ENCODE measurements around the gene OLFM1. TPM values are rescaled to one million over a fixed set of nuclear protein-coding genes. Genes with fewer than 3 reads are reported as not detected.
A peak's percentile ranks its signal among the peaks of the same experiment; 100 is the strongest.

OLFM1 gene
- total RNA-seq, 2 donors from 2014 or later: 11.0 to 23.2 TPM

DNA sequence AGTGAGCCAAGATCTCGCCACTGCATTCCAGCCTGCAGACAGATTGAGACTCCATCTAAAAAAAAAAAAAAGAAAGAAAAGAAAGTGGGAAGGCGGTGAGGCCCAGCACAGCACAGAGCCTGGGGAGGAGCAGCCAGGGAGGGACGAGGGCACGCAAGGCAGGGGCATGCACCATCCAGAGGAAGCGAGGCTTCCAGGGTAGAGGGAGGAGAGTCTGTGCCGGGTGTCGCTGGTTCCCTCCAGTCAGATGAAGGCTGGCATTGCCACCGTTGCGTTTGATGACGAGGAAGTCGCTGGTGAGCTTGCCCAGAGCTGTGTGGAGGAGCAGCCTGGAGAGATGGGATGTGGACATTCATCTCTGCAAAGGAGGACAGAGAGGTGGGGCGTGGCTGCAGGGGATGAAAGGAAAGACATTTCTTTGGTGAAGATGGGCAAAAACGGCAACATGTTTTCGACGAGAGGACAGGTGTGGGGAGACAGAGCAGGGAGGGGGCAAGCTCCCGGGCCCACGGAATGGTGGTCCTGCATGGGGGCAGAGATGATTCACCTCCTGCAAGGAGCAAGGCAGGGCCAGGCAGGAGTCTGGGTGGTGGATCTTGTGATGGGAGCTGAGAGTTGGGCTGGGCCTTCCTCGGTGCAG lies 18.6 kb upstream of the OLFM1 start:
- TF ChIP-seq, protein P1, sequence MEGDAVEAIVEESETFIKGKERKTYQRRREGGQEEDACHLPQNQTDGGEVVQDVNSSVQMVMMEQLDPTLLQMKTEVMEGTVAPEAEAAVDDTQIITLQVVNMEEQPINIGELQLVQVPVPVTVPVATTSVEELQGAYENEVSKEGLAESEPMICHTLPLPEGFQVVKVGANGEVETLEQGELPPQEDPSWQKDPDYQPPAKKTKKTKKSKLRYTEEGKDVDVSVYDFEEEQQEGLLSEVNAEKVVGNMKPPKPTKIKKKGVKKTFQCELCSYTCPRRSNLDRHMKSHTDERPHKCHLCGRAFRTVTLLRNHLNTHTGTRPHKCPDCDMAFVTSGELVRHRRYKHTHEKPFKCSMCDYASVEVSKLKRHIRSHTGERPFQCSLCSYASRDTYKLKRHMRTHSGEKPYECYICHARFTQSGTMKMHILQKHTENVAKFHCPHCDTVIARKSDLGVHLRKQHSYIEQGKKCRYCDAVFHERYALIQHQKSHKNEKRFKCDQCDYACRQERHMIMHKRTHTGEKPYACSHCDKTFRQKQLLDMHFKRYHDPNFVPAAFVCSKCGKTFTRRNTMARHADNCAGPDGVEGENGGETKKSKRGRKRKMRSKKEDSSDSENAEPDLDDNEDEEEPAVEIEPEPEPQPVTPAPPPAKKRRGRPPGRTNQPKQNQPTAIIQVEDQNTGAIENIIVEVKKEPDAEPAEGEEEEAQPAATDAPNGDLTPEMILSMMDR (conservative IDR thresholded peaks at IDR 0.05): no peak
- H3K27me3 Mint-ChIP-seq (ENCODE audit: insufficient read depth): peaks cover 20% of the 10 kb centered on the region

DNA sequence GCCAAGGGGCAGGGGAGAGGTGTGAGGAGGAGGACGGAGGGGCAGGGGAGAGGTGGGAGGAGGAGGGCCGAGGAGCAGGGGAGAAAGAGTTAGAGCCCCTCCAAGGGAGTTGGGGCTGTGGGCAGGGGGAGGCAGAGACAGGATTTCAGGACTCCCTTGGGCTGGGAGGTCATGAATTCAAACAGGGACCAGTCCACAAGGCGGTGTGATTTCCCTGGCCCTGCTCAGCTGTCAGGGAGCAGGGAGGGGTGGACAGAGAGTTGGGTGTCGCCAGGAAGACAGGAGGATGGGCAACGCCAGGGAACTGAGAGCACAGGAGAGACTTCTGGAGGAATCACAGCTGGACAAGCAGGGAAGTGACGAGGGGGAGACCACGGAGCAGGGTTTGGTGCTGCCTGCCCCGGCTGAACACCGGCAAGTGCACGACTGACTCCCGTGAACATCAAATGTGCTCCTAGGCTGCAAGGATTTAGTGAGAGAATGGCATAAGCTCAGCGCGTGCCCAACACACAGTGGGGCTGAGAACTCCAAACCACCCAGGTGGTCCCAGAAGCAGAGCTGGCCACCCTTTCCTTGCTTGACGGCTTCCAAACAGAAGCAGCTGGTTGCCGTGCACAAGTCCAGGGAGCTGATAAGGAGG lies 17.8 kb upstream of the OLFM1 start:
- 76 to 79% methylated on average over 12 to 15 of the region's 15 CpGs for WGBS, 2 experiments (ENCODE audit: insufficient coverage in 1 of 2, insufficient read length in 1 of 2)
- Histone ChIP-seq H3K36me3 (ENCODE audit: control insufficient read depth, insufficient read depth, low read length) (no peaks in the 10 kb centered on the region), H3K9me3 (ENCODE audit: control insufficient read depth, low read length) (no peaks in the 10 kb centered on the region), H3K4me3 (ENCODE audit: low read length) (no peak overlapping the region), H3K4me1 (ENCODE audit: control insufficient read depth, insufficient read depth, low read length) (no peaks in the 10 kb centered on the region), H3K27ac (ENCODE audit: low read depth, low read length) (no peak overlapping the region), H3K27me3 (ENCODE audit: control insufficient read depth, insufficient read depth, low read length, poor library complexity, severe bottlenecking) (peaks cover 3% of the 10 kb centered on the region), H3K9ac (ENCODE audit: extremely low read depth, low read length, poor library complexity, severe bottlenecking) (no peak overlapping the region)
- DNase-seq: peak; percentile 44
- H3K36me3 Mint-ChIP-seq (ENCODE audit: low read depth): no peaks in the 10 kb centered on the region
- H3K27me3 Mint-ChIP-seq (ENCODE audit: insufficient read depth): peaks cover 16% of the 10 kb centered on the region
- no peaks in the 10 kb centered on the region for H3K4me1 Mint-ChIP-seq
- H3K4me3 Mint-ChIP-seq: no peak overlapping the region
- H3K9me3 Mint-ChIP-seq: peaks cover 14% of the 10 kb centered on the region
- no peak overlapping the region for H3K27ac Mint-ChIP-seq
- TF ChIP-seq, protein P1 (conservative IDR thresholded peaks at IDR 0.05): no peak

More for the DNA sequence above, 18.6 kb upstream of the OLFM1 start:
- Histone ChIP-seq H3K27me3 (ENCODE audit: control insufficient read depth, insufficient read depth, low read length, poor library complexity, severe bottlenecking) (no peaks in the 10 kb centered on the region), H3K9ac (ENCODE audit: extremely low read depth, low read length, poor library complexity, severe bottlenecking) (no peak overlapping the region), H3K9me3 (ENCODE audit: control insufficient read depth, low read length) (no peaks in the 10 kb centered on the region), H3K36me3 (ENCODE audit: control insufficient read depth, insufficient read depth, low read length) (no peaks in the 10 kb centered on the region), H3K27ac (ENCODE audit: low read depth, low read length) (no peak overlapping the region), H3K4me1 (ENCODE audit: control insufficient read depth, insufficient read depth, low read length) (no peaks in the 10 kb centered on the region), H3K4me3 (ENCODE audit: low read length) (no peak overlapping the region)
- 91 to 96% methylated on average over 4 to 18 of the region's 18 CpGs for WGBS, 2 experiments (ENCODE audit: insufficient coverage in 1 of 2, insufficient read length in 1 of 2)
- peak; percentile 29 for DNase-seq
- H3K27ac Mint-ChIP-seq: no peak overlapping the region
- no peaks in the 10 kb centered on the region for H3K4me1 Mint-ChIP-seq
- H3K36me3 Mint-ChIP-seq (ENCODE audit: low read depth): no peaks in the 10 kb centered on the region
- H3K9me3 Mint-ChIP-seq: peaks cover 21% of the 10 kb centered on the region
- H3K4me3 Mint-ChIP-seq: no peak overlapping the region

DNA sequence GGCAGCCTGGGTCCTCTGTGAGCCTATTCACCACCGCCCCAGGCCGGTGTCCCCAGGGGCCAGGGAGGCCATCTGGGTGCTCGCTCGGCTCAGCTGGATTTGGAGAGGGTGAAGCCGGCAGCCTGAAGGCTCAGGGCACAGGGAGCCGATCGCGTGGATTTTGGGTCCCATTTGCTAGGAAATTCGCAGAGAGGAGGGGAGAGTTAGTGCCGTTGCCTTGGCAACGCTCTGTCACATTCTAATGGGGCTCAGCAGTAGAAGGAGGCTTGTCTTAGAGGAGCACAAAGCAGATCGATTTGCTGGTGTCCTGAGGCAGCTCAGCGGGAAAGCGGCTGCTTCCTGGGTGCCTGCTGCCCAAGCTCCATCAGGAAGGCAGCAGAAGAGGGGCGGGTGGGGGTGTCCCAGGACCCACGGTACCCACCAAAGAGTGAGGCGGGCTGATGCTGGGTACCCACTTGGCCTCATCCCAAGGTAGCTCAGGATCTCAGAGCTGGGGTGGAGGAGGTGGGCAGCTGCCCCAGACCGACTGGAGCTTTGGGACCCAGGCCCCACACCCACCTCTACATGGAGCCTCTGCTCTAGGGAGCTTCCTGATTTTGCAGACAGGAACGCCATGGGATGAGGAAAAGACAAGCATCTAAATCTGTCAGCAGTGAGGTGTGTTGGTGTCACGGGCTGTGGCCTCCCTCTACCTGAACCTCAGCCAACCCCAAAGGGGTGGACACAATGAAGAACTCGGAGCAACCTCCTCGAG lies 17.1 kb upstream of the OLFM1 start:
- H3K36me3 ChIP-seq (ENCODE audit: control insufficient read depth, insufficient read depth, low read length): no peaks in the 10 kb centered on the region
- WGBS, 2 experiments (ENCODE audit: insufficient coverage in 1 of 2, insufficient read length in 1 of 2): 55 to 72% methylated on average over 12 to 22 of the region's 22 CpGs
- Mint-ChIP-seq H3K36me3 (ENCODE audit: low read depth) (no peaks in the 10 kb centered on the region), H3K9me3 (peaks cover 7% of the 10 kb centered on the region), H3K4me3 (no peak overlapping the region), H3K4me1 (no peaks in the 10 kb centered on the region), H3K27me3 (ENCODE audit: insufficient read depth) (peaks cover 19% of the 10 kb centered on the region), H3K27ac (no peak overlapping the region)
- H3K4me3 ChIP-seq (ENCODE audit: low read length): no peak overlapping the region
- H3K27me3 ChIP-seq (ENCODE audit: control insufficient read depth, insufficient read depth, low read length, poor library complexity, severe bottlenecking): peaks cover 6% of the 10 kb centered on the region
- H3K27ac ChIP-seq (ENCODE audit: low read depth, low read length): peak overlapping the region; percentile 38
- no peaks in the 10 kb centered on the region for H3K9me3 ChIP-seq (ENCODE audit: control insufficient read depth, low read length)
- TF ChIP-seq, protein P1 (conservative IDR thresholded peaks at IDR 0.05): no peak
- DNase-seq: peak; percentile 57
- H3K9ac ChIP-seq (ENCODE audit: extremely low read depth, low read length, poor library complexity, severe bottlenecking): no peak overlapping the region
- H3K4me1 ChIP-seq (ENCODE audit: control insufficient read depth, insufficient read depth, low read length): no peaks in the 10 kb centered on the region
